GM15510 (cell line): Measurements from ENCODE around the gene GH2.

Source experiments
- POLR2A ChIP-seq: IDR thresholded peaks from 3 replicates; pipeline ENCODE4 v1.6.1; 2011; ENCODE audit warnings: borderline replicate concordance; ENCODE audit not compliant: insufficient read length; ENCODE audit errors: extremely low read depth

Gene GH2

DNA sequence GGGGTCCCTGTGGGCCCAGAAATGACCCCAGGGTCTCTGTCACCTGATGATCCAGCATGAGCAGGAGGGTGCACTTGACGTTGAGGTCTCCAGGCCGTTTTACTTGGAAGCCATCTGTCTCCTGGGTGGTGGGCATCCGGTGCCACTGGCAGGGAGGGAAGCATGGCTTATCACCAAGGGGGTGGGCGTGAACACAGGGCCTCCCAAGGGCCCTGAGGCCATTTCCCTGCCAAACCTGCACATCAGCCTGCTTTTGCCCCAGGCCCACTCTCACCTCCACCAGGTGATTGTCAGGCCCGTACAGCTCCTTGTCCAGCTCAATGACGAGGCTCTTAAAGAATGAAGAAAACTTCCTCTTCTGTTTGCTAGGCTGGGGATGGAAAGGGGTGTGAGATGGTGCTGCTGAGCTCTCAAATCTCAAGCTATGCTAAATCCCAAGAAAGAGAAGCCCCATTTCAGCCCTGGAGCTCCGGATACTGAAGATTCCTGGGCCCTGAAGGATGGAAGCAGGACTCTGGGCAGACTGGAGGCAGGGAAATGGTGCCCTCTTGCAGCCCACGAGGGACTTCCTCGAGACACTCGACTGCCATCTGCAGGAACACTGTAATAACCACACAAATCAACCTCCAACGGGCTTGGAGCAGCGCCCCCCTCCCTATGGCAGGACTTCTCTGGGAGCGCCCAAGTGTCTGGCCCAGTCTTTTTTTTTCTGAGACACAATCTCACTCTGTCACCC, 47.1 kb downstream of the GH2 start:
- no peak for TF ChIP-seq POLR2A

DNA sequence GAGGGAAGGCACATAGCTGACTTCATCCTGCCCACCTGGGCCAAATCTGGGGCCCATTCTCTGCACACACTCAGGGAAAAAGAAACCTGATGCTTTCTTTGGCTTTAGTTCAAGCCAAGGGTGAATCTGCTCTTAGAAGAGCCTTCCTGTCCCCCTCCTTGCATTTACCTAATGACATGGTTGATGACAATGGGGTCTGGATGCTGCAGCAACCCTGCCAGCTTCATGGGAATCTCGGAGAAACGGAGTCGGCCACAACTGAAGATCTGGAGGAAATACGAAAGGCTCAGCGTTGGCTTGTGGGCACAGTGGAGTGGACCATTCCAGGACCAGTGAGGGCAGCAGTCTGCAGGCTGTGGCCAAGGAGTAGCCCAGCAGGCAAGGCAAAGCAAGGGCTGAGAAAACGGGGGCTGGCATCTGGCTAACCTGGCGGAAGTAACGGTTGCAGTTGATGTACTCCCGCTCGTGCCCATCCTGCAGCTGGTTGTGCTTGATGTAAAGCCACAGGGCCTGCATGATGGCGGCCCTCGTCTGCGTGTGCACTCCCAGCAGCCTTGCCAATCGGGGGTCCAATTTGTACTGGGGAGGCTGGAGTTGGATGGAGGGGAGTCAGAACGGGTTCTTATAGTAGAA, 47.9 kb downstream of the GH2 start:
- no peak for TF ChIP-seq POLR2A

DNA sequence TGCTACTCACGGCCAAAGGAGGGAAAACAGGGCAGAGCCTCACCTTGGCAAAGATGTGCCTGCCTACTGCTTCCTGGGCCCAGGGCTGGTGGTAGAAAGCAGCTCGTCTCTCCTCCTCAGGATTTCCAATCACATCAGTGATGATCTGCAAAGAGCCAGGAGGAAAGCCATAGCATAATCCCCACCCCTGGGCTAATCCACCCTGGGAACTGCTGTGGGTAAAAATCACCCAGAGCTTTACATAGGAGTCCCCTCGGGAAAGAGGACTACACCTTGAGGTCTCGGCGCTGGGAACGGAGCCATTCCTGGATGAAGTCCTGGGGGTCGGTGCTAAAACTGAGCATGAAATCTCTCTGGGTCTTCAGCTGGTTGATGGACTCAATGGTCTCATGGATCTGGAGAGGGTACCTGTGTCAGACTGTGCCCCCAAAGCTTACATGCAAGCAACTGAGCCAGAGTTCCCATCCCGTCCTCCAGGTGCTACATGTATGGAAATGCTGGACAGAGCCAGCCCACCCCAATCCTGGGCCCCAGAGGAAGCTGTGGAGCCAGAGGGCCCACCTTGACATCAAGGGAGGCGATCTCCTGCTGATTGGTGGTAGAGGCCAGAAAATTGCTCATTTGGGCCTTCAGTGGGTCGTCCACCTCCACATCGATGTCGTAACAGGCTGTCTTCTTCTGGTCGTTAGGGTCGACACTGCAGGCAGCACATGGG, 48.6 kb downstream of the GH2 start:
- TF ChIP-seq POLR2A, result no peak

DNA sequence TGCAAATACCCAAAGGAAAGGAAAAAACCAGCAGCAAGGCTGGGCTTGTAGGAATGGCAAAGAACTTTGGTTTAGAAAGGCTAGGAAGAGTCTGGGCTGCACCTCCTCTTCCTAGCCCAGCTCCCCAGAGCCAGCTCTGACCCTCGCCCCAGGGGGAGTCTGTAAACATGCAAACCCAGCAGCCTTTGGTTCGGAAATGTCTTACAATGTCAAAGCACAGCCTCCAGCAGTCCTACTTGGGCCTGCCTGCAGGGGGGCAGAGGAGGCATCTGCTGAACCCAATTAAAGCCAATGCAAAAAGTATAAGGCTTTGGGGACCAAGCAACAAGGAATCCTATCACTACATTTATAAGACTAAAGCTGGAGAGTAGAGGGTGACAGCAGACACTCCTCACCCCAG, 49.3 kb downstream of the GH2 start:
- no peak for TF ChIP-seq POLR2A

DNA sequence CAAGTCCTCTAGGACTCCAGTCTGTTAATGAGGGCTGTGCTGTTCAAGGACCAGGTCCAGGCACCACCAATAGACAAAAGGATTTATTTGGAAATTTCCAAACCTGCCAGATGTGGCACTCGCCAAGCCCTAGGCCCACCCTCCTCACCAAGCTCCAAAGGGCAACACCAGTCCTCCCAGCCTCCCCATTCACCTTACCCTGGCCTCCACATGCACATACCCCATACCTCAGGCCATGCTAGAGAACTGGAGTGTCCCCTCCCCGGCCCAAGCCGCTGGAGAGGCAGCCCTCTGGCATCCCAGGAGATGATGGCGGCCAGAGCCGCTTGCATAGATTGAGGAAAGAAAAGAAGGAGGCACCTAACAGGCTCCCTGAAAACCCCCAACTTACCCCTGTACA, 49.7 kb downstream of the GH2 start:
- TF ChIP-seq POLR2A, result no peak

DNA sequence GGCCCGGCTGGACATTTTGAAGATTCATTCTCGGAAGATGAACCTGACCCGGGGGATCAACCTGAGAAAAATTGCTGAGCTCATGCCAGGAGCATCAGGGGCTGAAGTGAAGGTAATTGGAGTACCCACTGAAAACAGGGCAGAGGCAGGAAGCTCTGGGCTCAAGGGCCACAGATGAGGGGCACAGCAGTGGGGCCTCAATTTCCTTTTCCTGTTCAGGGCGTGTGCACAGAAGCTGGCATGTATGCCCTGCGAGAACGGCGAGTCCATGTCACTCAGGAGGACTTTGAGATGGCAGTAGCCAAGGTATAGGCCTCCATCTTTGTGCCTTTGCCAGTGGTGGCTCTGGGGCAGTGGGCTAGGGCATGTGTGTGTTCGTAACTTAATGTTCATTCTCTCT, 50.2 kb downstream of the GH2 start:
- no peak for TF ChIP-seq POLR2A

DNA sequence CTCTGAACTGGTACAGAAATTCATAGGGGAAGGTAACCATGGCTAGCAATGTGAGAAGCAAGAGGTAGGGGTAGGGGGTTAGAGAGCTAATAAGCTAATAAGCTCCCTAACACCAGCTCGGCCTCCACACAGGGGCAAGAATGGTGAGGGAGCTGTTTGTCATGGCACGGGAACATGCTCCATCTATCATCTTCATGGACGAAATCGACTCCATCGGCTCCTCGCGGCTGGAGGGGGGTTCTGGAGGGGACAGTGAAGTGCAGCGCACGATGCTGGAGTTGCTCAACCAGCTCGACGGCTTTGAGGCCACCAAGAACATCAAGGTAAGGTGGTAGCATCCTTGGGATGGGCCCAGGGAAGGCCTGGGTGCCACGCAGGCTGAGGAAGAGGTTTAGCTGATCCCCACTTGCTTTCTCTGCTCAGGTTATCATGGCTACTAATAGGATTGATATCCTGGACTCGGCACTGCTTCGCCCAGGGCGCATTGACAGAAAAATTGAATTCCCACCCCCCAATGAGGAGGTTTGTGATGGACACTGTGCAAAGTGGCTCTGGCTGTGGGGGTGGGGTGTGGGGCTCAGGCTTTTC, 50.7 kb downstream of the GH2 start:
- TF ChIP-seq POLR2A, result no peak

DNA sequence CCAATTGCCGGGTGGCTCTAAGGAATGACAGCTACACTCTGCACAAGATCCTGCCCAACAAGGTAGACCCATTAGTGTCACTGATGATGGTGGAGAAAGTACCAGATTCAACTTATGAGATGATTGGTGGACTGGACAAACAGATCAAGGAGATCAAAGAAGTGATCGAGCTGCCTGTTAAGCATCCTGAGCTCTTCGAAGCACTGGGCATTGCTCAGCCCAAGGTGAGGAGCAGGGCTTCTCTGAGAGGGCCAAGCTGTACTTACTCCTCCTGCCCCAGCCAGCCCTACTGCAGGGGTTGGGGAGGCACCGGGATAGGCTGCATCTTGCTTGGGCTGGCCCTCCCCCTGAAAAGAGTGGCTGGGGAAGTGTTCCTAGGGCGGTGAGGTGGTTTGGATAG, 51.5 kb downstream of the GH2 start:
- TF ChIP-seq POLR2A, result peak; percentile 5
